GM19397 (cell line): ENCODE data around the gene MOGAT1.
"Not testable (repeated sequence)": the region's sequence is repeated elsewhere in the genome, so short reads cannot be mapped to it uniquely, and the experiment has no call there.

ENCODE experiments used
- ATAC-seq: cut with Tn5 transposase; IDR thresholded peaks from one replicate; pipeline ENCODE4 v1.9.1; 2021; ENCODE audit warnings: mild to moderate bottlenecking, moderate library complexity; ENCODE audit not compliant: unreplicated experiment

MOGAT1 gene

GRCh38 chr2:222669353-222669752 lies 2.1 kb upstream of the MOGAT1 start:
- no peak for ATAC-seq

GRCh38 chr2:222670191-222671038 lies 1.0 kb upstream of the MOGAT1 start:
- no peak for ATAC-seq

- ATAC-seq, result no peak
Observed at GRCh38 chr2:222672068-222672401, 577 bp downstream of the MOGAT1 start.

- ATAC-seq, result no peak
Observed at GRCh38 chr2:222673273-222673672, 1.8 kb downstream of the MOGAT1 start.

- ATAC-seq, result no peak
Observed at GRCh38 chr2:222673883-222674282, 2.4 kb downstream of the MOGAT1 start.

GRCh38 chr2:222677981-222678380 lies 6.5 kb downstream of the MOGAT1 start:
- no peak for ATAC-seq

GRCh38 chr2:222683805-222684204 lies 12.3 kb downstream of the MOGAT1 start:
- ATAC-seq, result no peak

GRCh38 chr2:222686086-222686750 lies 14.8 kb downstream of the MOGAT1 start:
- no peak for ATAC-seq

- no peak for ATAC-seq
Observed at GRCh38 chr2:222688917-222689316, 17.5 kb downstream of the MOGAT1 start.

GRCh38 chr2:222689322-222689721 lies 17.9 kb downstream of the MOGAT1 start:
- ATAC-seq, result no peak

GRCh38 chr2:222690564-222691200 lies 19.2 kb downstream of the MOGAT1 start:
- ATAC-seq, result peak; percentile 94

GRCh38 chr2:222693413-222693812 lies 22.0 kb downstream of the MOGAT1 start:
- ATAC-seq, result not testable (repeated sequence)

GRCh38 chr2:222693837-222694236 lies 22.4 kb downstream of the MOGAT1 start:
- ATAC-seq, result no peak

- ATAC-seq, result no peak
Observed at GRCh38 chr2:222698276-222698675, 26.8 kb downstream of the MOGAT1 start.

GRCh38 chr2:222701233-222701632 lies 29.8 kb downstream of the MOGAT1 start:
- no peak for ATAC-seq

- ATAC-seq, result no peak
Observed at GRCh38 chr2:222701721-222702131, 30.3 kb downstream of the MOGAT1 start.

GRCh38 chr2:222703091-222703490 lies 31.6 kb downstream of the MOGAT1 start:
- no peak for ATAC-seq

GRCh38 chr2:222703886-222704285 lies 32.4 kb downstream of the MOGAT1 start:
- ATAC-seq, result no peak

- ATAC-seq, result no peak
Observed at GRCh38 chr2:222706616-222707015, 35.2 kb downstream of the MOGAT1 start.

- ATAC-seq, result no peak
Observed at GRCh38 chr2:222707102-222707688, 35.7 kb downstream of the MOGAT1 start.

GRCh38 chr2:222707689-222708273 lies 36.3 kb downstream of the MOGAT1 start:
- no peak for ATAC-seq
